Esophagus muscularis mucosa (tissue), 4 donors: ENCODE measurements around the gene PDCD1. TPM values are rescaled to one million over a fixed set of nuclear protein-coding genes. Genes with fewer than 3 reads are reported as not detected.
"Not testable (repeated sequence)": the region's sequence is repeated elsewhere in the genome, so short reads cannot be mapped to it uniquely, and the experiment has no call there.

ENCODE experiments used
- DNase-seq: peaks from one replicate; pipeline ENCODE4 v3.0.0-alpha.2; 2017; ENCODE audit errors: extremely low spot score
- H3K27ac ChIP-seq, 4 donors: fragments of 200-600 bp; sonication (generic); replicated peaks in 1 of 4; 1 replicate in 3 of 4; 2 replicates in 1 of 4; pipeline ENCODE4 v1.5.1; 2016 to 2019; ENCODE audit warnings: mild to moderate bottlenecking in 1 of 4
- H3K27me3 ChIP-seq, 4 donors: fragments of 200-600 bp; sonication (generic); one replicate each; pipeline versions ENCODE4 v1.5.1 to v1.6.0; 2016 to 2019
- H3K36me3 ChIP-seq, 4 donors: fragments of 200-600 bp; sonication (generic); one replicate each; pipeline ENCODE4 v1.5.1; 2016 to 2019
- H3K4me1 ChIP-seq, 4 donors: fragments of 200-600 bp; sonication (generic); one replicate each; pipeline ENCODE4 v1.5.1; 2016 to 2019
- H3K4me3 ChIP-seq, 4 donors: fragments of 200-600 bp; sonication (generic); 1 replicate in 2 of 4; 2 replicates in 2 of 4; pipeline ENCODE4 v1.5.1; 2016 to 2019; ENCODE audit warnings: mild to moderate bottlenecking in 4 of 4, moderate library complexity in 1 of 4
- H3K9me3 ChIP-seq, 4 donors: fragments of 200-600 bp; sonication (generic); 1 replicate in 3 of 4; 2 replicates in 1 of 4; pipeline ENCODE4 v1.5.1; 2016 to 2019
- EP300 ChIP-seq: sonication (generic); formaldehyde crosslinking; IDR thresholded peaks from one replicate; pipeline ENCODE4 v1.6.1; 2017; ENCODE audit warnings: antibody characterized with exemption
- POLR2A ChIP-seq: fragments of 450-650 bp; IDR thresholded peaks from one replicate; pipeline ENCODE4 v1.6.1; 2017; ENCODE audit warnings: antibody characterized with exemption, moderate library complexity, mild to moderate bottlenecking, low read depth
- POLR2AphosphoS5 ChIP-seq, 2 donors: sonication (generic); formaldehyde crosslinking; IDR thresholded peaks; one replicate each; pipeline ENCODE4 v1.6.1; 2017; ENCODE audit warnings: antibody characterized with exemption in 2 of 2
- WGBS: methylation state at CpG from one replicate; pipeline ENCODE4 v1.1.5; 2018; 5-methylcytosine and 5-hydroxymethylcytosine counted together
- intact Hi-C: fragments of 100-400 bp; cut with DNase I; formaldehyde crosslinking; loops from one replicate; pipeline ENCODE4 v1.15.1; 2023
- total RNA-seq, 4 donors: library from RNA; depleted of rRNA; stranded (reverse); fragments of >200 nt; gene quantifications; one replicate each; pipeline versions ENCODE4 v1.1.0 to v1.2.1, GENCODE V29; 2016
- TF ChIP-seq, protein P1 (sequence below), 3 experiments: fragments of 200-600 bp in 2 of 3; fragments of 450-650 bp in 1 of 3; sonication (generic) in 2 of 3; IDR thresholded peaks; one replicate each; pipeline ENCODE4 v1.5.1; 2017 to 2019; ENCODE audit warnings: antibody characterized with exemption in 3 of 3, mild to moderate bottlenecking in 2 of 3, moderate library complexity in 1 of 3

Gene PDCD1
- total RNA-seq: 1 to 10 TPM in 2 of 4 donors, under 1 TPM in 2; 0.11 to 2.5 (median 1.2) TPM

DNA sequence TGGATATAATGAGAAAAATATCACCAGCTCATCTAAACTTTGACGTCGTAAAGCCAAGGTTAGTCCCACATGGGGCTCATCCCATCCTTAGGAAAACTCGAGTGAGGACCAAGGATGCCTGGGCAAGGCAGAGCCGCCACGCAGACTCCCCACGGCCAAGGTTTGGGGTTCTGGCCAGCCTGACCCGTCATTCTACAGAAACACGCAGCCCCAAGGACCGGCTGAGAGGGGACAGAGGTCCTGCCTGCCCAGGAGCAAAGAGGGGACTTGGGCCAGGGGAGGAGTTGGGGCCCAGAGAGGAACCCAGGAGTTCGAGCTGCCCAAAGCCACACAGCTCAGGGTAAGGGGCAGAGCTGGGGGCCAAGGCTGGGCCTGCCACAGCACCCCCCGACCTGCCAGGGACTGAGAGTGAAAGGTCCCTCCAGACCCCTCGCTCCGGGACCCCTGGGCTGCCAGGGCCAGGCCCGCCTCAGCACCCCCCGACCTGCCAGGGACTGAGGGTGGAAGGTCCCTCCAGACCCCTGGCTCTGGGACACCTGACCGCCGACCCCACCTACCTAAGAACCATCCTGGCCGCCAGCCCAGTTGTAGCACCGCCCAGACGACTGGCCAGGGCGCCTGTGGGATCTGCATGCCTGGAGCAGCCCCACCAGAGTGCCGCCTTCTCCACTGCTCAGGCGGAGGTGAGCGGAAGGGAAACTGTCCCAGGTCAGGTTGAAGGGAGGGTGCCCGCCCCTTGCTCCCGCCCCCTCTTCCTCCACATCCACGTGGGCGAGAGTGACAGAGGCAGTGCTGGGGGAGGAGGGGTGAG is at the start of gene PDCD1:
Gene PDCD1 (minus strand): TSS at position 689 of the 811 bp plus-strand sequence. CDS start 56 bp downstream, at position 633.
- Histone ChIP-seq H3K36me3 (no peaks in the 10 kb centered on the region), H3K27ac (peak within 1 kb of the TSS; percentile 76 to 86 (median 80)), H3K4me1 (peaks cover 26 to 40% (median 34%) of the 10 kb centered on the region in 4 donors), H3K4me3 (peak within 1 kb of the TSS; percentile 34 to 51 (median 39)), H3K27me3 (peaks cover 0 to 25% (median 5%) of the 10 kb centered on the region in 4 donors), H3K9me3 (no peaks in the 10 kb centered on the region)
- WGBS: 57% methylated on average over 2 of the region's 28 CpGs
- TF ChIP-seq POLR2A: no peak
- peak in 1 of 2 donors; percentile 7 for TF ChIP-seq POLR2AphosphoS5 (IDR thresholded peaks at IDR 0.05)
- no peak for DNase-seq
- intact Hi-C loops: no loop called here

DNA sequence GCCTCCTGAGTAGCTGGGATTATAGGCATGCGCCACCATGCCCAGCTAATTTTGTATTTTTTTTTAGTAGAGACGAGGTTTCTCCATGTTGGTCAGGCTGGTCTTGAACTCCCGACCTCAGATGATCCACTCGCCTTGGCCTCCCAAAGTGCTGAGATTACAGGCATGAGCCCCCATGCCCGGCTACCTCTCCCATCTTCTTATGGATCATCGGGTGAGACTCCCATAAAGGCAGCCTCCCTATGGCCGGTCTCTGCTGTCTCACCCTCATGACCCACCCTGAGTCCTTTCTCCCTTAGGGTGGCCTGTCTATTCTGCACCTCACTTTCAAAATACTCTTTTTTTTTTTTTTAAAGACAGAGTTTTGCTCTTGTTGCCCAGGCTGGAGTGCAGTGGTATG is 49.1 kb upstream of the PDCD1 start:
- H3K27me3 ChIP-seq, DNase-seq, H3K4me3 ChIP-seq, intact Hi-C loops, H3K27ac ChIP-seq, H3K9me3 ChIP-seq, H3K4me1 ChIP-seq, H3K36me3 ChIP-seq: not testable (repeated sequence)
- 95% methylated on average over 7 of the region's 7 CpGs for WGBS

- H3K27ac ChIP-seq: no peak overlapping the region
Measured at GRCh38 chr2:241906826-241907570, 48.3 kb upstream of the PDCD1 start.

GRCh38 chr2:241906378-241906770 is 47.7 kb upstream of the PDCD1 start:
- H3K36me3 ChIP-seq, H3K4me3 ChIP-seq, DNase-seq, H3K9me3 ChIP-seq, H3K27ac ChIP-seq, intact Hi-C loops: not testable (repeated sequence)
- H3K4me1 ChIP-seq: peaks cover 0 to 15% (median 12%) of the 10 kb centered on the region in 4 donors
- WGBS: 79% methylated on average over 5 of the region's 5 CpGs
- peaks cover 0 to 16% (median 0%) of the 10 kb centered on the region in 4 donors for H3K27me3 ChIP-seq

More at GRCh38 chr2:241906826-241907570, 48.3 kb upstream of the PDCD1 start:
- Histone ChIP-seq H3K36me3 (no peaks in the 10 kb centered on the region), H3K4me3 (no peak overlapping the region), H3K9me3 (no peaks in the 10 kb centered on the region), H3K4me1 (peaks cover 0 to 9% (median 6%) of the 10 kb centered on the region in 4 donors), H3K27me3 (peaks cover 0 to 10% (median 0%) of the 10 kb centered on the region in 4 donors)
- WGBS: 89% methylated on average over 18 of the region's 18 CpGs
- TF ChIP-seq POLR2A (no peak), POLR2AphosphoS5 (IDR thresholded peaks at IDR 0.05) (no peak), EP300 (no peak)
- TF ChIP-seq, protein P1, sequence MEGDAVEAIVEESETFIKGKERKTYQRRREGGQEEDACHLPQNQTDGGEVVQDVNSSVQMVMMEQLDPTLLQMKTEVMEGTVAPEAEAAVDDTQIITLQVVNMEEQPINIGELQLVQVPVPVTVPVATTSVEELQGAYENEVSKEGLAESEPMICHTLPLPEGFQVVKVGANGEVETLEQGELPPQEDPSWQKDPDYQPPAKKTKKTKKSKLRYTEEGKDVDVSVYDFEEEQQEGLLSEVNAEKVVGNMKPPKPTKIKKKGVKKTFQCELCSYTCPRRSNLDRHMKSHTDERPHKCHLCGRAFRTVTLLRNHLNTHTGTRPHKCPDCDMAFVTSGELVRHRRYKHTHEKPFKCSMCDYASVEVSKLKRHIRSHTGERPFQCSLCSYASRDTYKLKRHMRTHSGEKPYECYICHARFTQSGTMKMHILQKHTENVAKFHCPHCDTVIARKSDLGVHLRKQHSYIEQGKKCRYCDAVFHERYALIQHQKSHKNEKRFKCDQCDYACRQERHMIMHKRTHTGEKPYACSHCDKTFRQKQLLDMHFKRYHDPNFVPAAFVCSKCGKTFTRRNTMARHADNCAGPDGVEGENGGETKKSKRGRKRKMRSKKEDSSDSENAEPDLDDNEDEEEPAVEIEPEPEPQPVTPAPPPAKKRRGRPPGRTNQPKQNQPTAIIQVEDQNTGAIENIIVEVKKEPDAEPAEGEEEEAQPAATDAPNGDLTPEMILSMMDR (IDR thresholded peaks at IDR 0.05): no peak
- DNase-seq: no peak
- intact Hi-C loops: no loop called here

DNA sequence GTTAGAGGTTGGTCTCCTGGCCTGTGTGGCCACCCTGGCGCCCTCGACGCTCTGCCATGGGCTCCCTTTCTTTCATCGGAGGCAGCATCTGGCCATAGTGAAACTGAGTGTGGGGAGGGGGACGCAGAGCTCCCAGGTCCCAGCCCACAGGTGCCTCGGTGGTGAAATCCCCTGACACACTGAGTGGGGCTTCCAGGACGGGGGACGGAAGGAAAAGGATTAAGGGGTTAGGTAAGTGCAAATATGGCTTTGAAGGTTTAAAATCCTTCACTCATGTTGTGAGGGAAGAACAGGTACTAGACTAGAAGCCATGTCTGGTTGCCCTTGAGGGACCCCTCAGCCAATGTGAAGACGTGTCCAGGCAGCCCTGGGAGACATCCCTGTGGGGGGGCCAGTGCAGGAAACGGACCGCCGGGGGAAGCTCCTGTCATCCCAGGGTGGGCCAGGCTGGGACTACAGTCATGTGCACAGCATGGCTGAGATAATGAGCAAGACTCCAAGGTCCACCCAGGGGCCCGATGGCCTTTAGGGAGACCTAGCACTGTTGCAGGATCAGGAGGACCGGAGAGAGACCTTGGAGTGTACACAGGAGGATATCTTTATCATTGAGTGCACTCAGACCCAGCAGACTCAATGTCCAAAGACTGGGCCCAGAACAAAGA is 47.2 kb upstream of the PDCD1 start:
- no peak overlapping the region for H3K4me3 ChIP-seq
- intact Hi-C loops: no loop called here
- WGBS: 88% methylated on average over 10 of the region's 14 CpGs
- H3K9me3 ChIP-seq: no peaks in the 10 kb centered on the region
- H3K36me3 ChIP-seq: no peaks in the 10 kb centered on the region
- peaks cover 0 to 18% (median 0%) of the 10 kb centered on the region in 4 donors for H3K27me3 ChIP-seq
- no peak for DNase-seq
- no peak overlapping the region for H3K27ac ChIP-seq
- peaks cover 0 to 20% (median 13%) of the 10 kb centered on the region in 4 donors for H3K4me1 ChIP-seq
- TF ChIP-seq POLR2AphosphoS5 (IDR thresholded peaks at IDR 0.05): no peak

DNA sequence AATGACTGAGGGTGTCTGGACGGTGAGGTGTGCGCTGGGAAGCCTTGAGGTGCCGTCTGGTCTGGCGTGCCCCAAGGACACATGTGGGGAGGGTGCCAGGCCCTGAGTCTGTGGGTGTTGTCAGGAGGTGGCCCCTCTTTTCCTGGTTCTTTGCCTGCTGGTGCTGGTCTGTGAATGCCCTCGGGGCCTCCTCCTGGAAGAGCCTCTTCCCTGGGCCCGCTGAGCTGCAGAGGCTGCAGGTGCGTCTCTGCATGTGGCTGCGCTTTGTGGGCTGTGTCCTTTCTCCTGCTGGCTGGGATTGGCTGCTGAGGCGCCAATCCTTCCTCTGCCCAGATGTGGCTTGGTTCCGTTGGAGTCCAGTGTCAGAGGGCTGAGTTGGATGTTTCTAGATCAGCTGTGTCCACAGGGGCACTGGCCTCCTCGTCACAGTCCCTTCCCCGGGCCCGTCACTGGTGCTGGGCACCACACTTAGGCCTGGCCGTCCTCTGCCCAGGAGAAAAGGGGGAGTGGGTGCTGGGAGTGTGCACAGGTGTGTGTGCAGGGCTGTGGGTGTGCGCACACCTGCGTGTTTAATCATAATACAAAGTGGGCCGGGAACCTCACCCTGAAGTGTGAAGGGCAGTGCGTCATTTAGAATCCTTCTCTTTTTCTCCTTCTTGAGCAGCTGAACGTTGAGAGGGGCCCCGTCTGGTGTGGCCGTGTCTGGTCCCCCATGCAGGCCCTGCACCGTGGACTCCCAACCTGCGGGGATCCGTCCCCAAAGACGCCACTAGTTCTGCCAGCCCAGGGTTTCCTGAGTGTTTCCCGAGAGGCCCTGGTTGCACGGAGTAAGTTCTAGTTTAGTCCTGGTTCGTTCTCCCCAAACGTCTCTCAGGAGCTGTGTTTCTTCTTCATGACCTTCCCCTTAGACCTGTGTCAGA is 46.4 kb upstream of the PDCD1 start:
- no peak overlapping the region for H3K27ac ChIP-seq
- no peak for DNase-seq
- TF ChIP-seq POLR2A: no peak
- no peak for TF ChIP-seq EP300
- no peak for TF ChIP-seq POLR2AphosphoS5 (IDR thresholded peaks at IDR 0.05)
- TF ChIP-seq, protein P1 (IDR thresholded peaks at IDR 0.05): no peak
- no peaks in the 10 kb centered on the region for H3K36me3 ChIP-seq
- no peak overlapping the region for H3K4me3 ChIP-seq
- intact Hi-C loops: no loop called here
- WGBS: 91% methylated on average over 27 of the region's 29 CpGs
- H3K27me3 ChIP-seq: peaks cover 0 to 25% (median 0%) of the 10 kb centered on the region in 4 donors
- no peaks in the 10 kb centered on the region for H3K9me3 ChIP-seq
- H3K4me1 ChIP-seq: peaks cover 5 to 28% (median 17%) of the 10 kb centered on the region in 4 donors
